HepG2 (cell line): ENCODE measurements around the gene VPS52. TPM values are rescaled to one million over a fixed set of nuclear protein-coding genes. Genes with fewer than 3 reads are reported as not detected.

Experiments
- ARID4A ChIP-seq: sonication (generic); formaldehyde crosslinking; IDR thresholded peaks from 2 replicates; pipeline ENCODE4 v1.5.0; 2020; ENCODE audit warnings: mild to moderate bottlenecking, missing genetic modification reagents, borderline replicate concordance
- ARID5B ChIP-seq: IDR thresholded peaks from 2 replicates; pipeline ENCODE4 v1.4.0; 2020; ENCODE audit warnings: mild to moderate bottlenecking, missing genetic modification reagents
- ATF7-NPFF ChIP-seq: sonication (generic); formaldehyde crosslinking; IDR thresholded peaks from 2 replicates; pipeline ENCODE4 v1.8.1; 2023; ENCODE audit warnings: mild to moderate bottlenecking, low read depth, missing genetic modification reagents, moderate library complexity
- CCDC6 ChIP-seq: sonication (generic); formaldehyde crosslinking; IDR thresholded peaks from 2 replicates; pipeline ENCODE4 v1.8.1; 2022; ENCODE audit warnings: mild to moderate bottlenecking, missing genetic modification reagents, moderate library complexity
- EEA1 ChIP-seq: sonication (generic); formaldehyde crosslinking; IDR thresholded peaks from 2 replicates; pipeline ENCODE4 v1.5.1; 2020; ENCODE audit warnings: mild to moderate bottlenecking, missing genetic modification reagents, borderline replicate concordance
- FOSL2 ChIP-seq: sonication (generic); formaldehyde crosslinking; IDR thresholded peaks from 2 replicates; pipeline ENCODE4 v1.4.0; 2020; ENCODE audit warnings: missing genetic modification reagents
- IRX3 ChIP-seq: sonication (generic); formaldehyde crosslinking; IDR thresholded peaks from 2 replicates; pipeline ENCODE4 v1.8.1; 2023; ENCODE audit warnings: mild to moderate bottlenecking, low read depth, missing genetic modification reagents, borderline replicate concordance
- MED8 ChIP-seq: sonication (generic); formaldehyde crosslinking; IDR thresholded peaks from 2 replicates; pipeline ENCODE4 v1.8.1; 2023; ENCODE audit warnings: mild to moderate bottlenecking, missing genetic modification reagents; ENCODE audit not compliant: insufficient replicate concordance
- MTA3 ChIP-seq: sonication (generic); formaldehyde crosslinking; IDR thresholded peaks from 2 replicates; pipeline ENCODE4 v1.4.0; 2020; ENCODE audit warnings: missing genetic modification reagents
- SNRNP70 ChIP-seq: fragments of 200-400 bp; formaldehyde crosslinking; IDR thresholded peaks from 2 replicates; pipeline ENCODE4 v1.6.1; 2017; ENCODE audit warnings: mild to moderate bottlenecking, low read depth, low read length, moderate library complexity
- YEATS4 ChIP-seq: sonication (generic); formaldehyde crosslinking; IDR thresholded peaks from 2 replicates; pipeline ENCODE4 v1.4.0; 2020; ENCODE audit warnings: missing genetic modification reagents, borderline replicate concordance
- ZNF263 ChIP-seq: sonication (generic); formaldehyde crosslinking; IDR thresholded peaks from 2 replicates; pipeline ENCODE4 v1.4.0; 2020; ENCODE audit warnings: missing genetic modification reagents
- ZNF431 ChIP-seq: sonication (generic); formaldehyde crosslinking; IDR thresholded peaks from 2 replicates; pipeline ENCODE4 v1.9.0; 2022; ENCODE audit warnings: missing genetic modification reagents, low read depth, mild to moderate bottlenecking, borderline replicate concordance
- ZNF513 ChIP-seq: sonication (generic); formaldehyde crosslinking; conservative IDR thresholded peaks from 2 replicates; pipeline ENCODE4 v1.5.0; 2020; ENCODE audit warnings: missing genetic modification reagents
- ZNF562 ChIP-seq: sonication (generic); formaldehyde crosslinking; IDR thresholded peaks from 2 replicates; pipeline ENCODE4 v1.8.0; 2022; ENCODE audit warnings: missing genetic modification reagents, borderline replicate concordance
- polyA plus RNA-seq, 8 experiments: library from polyadenylated mRNA; depleted of rRNA in 3 of 8; stranded (reverse) in 7 of 8; unstranded in 1 of 8; fragments of >200 nt; fragmentation: Illumina TruSeq in 4 of 8; extraction: Trizol in 4 of 8; gene quantifications; 2 replicates each; pipeline versions ENCODE4 v1.2.1 to v1.2.3, GENCODE V29; 2011 to 2016; ENCODE audit warnings: low read depth in 4 of 8, missing spikeins in 1 of 8, mixed read lengths in 1 of 8; ENCODE audit not compliant: insufficient read depth in 1 of 8
- total RNA-seq, 5 experiments: library from RNA; depleted of rRNA; stranded (reverse); fragments of >200 nt; fragmentation: Illumina TruSeq; extraction: Trizol; gene quantifications; 2 replicates each; pipeline ENCODE4 v1.2.3, GENCODE V29; 2016; ENCODE audit warnings: low read depth in 1 of 5
- TF ChIP-seq, protein P1 (sequence below): IDR thresholded peaks from 2 replicates; pipeline ENCODE4 v1.6.1; 2016; ENCODE audit warnings: mild to moderate bottlenecking

The VPS52 gene
- total and polyA plus RNA-seq, 2 of the 13 experiments (the other 11 are each of a cell fraction or from before 2014, with no cell fraction given): 48.9 to 85.5 TPM

DNA sequence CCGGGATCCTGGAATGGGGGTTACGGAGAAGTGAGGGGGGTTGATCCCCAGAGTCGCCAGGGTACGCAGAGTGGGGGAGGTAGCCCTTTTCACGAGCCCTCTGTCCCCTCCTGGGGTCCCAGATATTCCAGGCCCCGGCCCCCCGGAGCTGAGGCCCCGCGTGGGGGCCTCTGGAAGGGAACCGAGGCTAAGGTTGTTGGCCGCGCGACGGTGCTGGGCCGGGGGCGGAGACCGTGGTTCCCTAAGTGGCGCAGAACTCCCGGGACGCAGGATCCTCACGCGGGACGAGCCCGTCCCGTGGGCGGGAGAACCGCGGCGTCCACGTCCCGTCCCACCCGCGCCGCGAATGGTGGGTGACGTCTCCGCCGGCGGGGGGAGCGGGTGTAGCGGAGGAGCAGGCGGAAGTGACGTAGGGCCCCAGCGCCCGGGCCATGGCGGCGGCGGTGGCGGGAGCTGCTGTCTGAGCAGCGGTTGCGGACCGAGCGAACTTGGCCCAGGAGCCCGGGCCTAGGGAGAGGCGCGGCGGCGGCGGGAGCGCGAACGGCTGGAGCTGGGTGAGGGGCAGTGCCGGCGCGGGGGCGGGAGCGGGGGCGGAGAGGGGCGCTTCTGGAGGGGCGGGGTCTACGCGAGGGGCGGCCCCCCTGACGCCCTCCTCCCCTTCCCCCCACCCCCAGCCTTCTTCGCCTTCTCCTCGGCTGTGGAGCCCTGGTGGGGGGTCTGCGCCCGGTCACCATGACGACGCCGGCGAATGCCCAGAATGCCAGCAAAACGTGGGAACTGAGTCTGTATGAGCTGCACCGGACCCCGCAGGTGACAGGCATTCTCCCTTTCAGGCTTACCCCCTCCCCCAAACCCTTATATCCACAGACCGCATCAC lies 63.3 kb downstream of the VPS52 start, which contains the start of gene RING1 (continued):
- TF ChIP-seq ARID4A (CRISPR knock-in tag): peak; percentile 90
- no peak for TF ChIP-seq ZNF513
- TF ChIP-seq EEA1: peak; percentile 96; the same call in 1 of the 2 replicates
- TF ChIP-seq ZNF431: peak; percentile 56; the same call in 1 of the 2 replicates
- TF ChIP-seq ARID5B (CRISPR knock-in tag): peak; percentile 66; the same call in 1 of the 2 replicates
- peak; percentile 86; the same call in 1 of the 2 replicates for TF ChIP-seq YEATS4
- TF ChIP-seq, protein P1, sequence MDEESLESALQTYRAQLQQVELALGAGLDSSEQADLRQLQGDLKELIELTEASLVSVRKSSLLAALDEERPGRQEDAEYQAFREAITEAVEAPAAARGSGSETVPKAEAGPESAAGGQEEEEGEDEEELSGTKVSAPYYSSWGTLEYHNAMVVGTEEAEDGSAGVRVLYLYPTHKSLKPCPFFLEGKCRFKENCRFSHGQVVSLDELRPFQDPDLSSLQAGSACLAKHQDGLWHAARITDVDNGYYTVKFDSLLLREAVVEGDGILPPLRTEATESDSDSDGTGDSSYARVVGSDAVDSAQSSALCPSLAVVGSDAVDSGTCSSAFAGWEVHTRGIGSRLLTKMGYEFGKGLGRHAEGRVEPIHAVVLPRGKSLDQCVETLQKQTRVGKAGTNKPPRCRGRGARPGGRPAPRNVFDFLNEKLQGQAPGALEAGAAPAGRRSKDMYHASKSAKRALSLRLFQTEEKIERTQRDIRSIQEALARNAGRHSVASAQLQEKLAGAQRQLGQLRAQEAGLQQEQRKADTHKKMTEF (CRISPR knock-in tag): peak; percentile 92
- TF ChIP-seq ZNF263 (CRISPR knock-in tag): peak; percentile 60; the same call in 1 of the 2 replicates
- TF ChIP-seq ATF7-NPFF: peak; percentile 91
- TF ChIP-seq MED8 (CRISPR knock-in tag): peak; percentile 33
- 0 out of 2 replicates have a peak, but pooled peaks have one; percentile 38 for TF ChIP-seq ZNF562 (CRISPR knock-in tag)
- TF ChIP-seq FOSL2 (CRISPR knock-in tag): peak; percentile 64; the same call in 1 of the 2 replicates
- no peak for TF ChIP-seq SNRNP70
- TF ChIP-seq MTA3: no peak
- no peak for TF ChIP-seq IRX3
- TF ChIP-seq CCDC6 (CRISPR knock-in tag): peak; percentile 93
